Panc1 (cell line): ENCODE results near the gene EFEMP1.
"Not testable (repeated sequence)": the region's sequence is repeated elsewhere in the genome, so short reads cannot be mapped to it uniquely, and the experiment has no call there.

Experiments
- CTCF ChIP-seq: fragments of 450-650 bp; IDR thresholded peaks from 2 replicates; pipeline ENCODE4 v1.5.1; 2017; ENCODE audit warnings: mild to moderate bottlenecking
- POLR2AphosphoS5 ChIP-seq: IDR thresholded peaks from 2 replicates; pipeline ENCODE4 v1.6.1; 2012; ENCODE audit warnings: mild to moderate bottlenecking, low read depth, low read length, moderate library complexity
- TCF7L2 ChIP-seq: IDR thresholded peaks from 2 replicates; pipeline ENCODE4 v1.6.1; 2011; ENCODE audit warnings: mild to moderate bottlenecking, low read depth, low read length, inconsistent platforms

- not testable (repeated sequence) for TF ChIP-seq TCF7L2, CTCF, POLR2AphosphoS5
Measured at GRCh38 chr2:55831671-55832410, 91.7 kb downstream of the EFEMP1 start.
